ENCODE measurements around the gene C19orf12.
"Not testable (repeated sequence)": the region's sequence is repeated elsewhere in the genome, so short reads cannot be mapped to it uniquely, and the experiment has no call there.

The C19orf12 gene

GRCh38 chr19:29676586-29676985, 38.5 kb downstream of the C19orf12 start:
- no peak for DNase-seq (ENCODE audit: low read depth)

GRCh38 chr19:29675650-29676186, 39.3 kb downstream of the C19orf12 start:
- no peak for DNase-seq (ENCODE audit: low read depth)

GRCh38 chr19:29675120-29675649, 39.9 kb downstream of the C19orf12 start:
- DNase-seq (ENCODE audit: low read depth): no peak

- DNase-seq (ENCODE audit: low read depth): no peak
These were observed 40.5 kb downstream of the C19orf12 start for GRCh38 chr19:29674374-29675119.

GRCh38 chr19:29673451-29674371, 41.4 kb downstream of the C19orf12 start:
- no peak for DNase-seq (ENCODE audit: low read depth)

- DNase-seq (ENCODE audit: low read depth): no peak
These were observed 42.1 kb downstream of the C19orf12 start for GRCh38 chr19:29672933-29673336.

GRCh38 chr19:29672319-29672932, 42.6 kb downstream of the C19orf12 start:
- no peak for DNase-seq (ENCODE audit: low read depth)

- no peak for DNase-seq (ENCODE audit: low read depth)
These were observed 43.5 kb downstream of the C19orf12 start for GRCh38 chr19:29671393-29672160.

- DNase-seq (ENCODE audit: low read depth): not testable (repeated sequence)
These were observed 44.1 kb downstream of the C19orf12 start for GRCh38 chr19:29671026-29671392.

- no peak for DNase-seq (ENCODE audit: low read depth)
These were observed 44.8 kb downstream of the C19orf12 start for GRCh38 chr19:29670255-29670654.

GRCh38 chr19:29668746-29669609, 46.1 kb downstream of the C19orf12 start:
- DNase-seq (ENCODE audit: low read depth): no peak

- DNase-seq (ENCODE audit: low read depth): no peak
These were observed 47.1 kb downstream of the C19orf12 start for GRCh38 chr19:29667901-29668341.

GRCh38 chr19:29667387-29667783, 47.7 kb downstream of the C19orf12 start:
- no peak for DNase-seq (ENCODE audit: low read depth)

- no peak for DNase-seq (ENCODE audit: low read depth)
These were observed 48.3 kb downstream of the C19orf12 start for GRCh38 chr19:29666578-29667386.

- DNase-seq (ENCODE audit: low read depth): no peak
These were observed 49.1 kb downstream of the C19orf12 start for GRCh38 chr19:29665826-29666577.

GRCh38 chr19:29665215-29665825, 49.7 kb downstream of the C19orf12 start, which contains the start of gene PLEKHF1:
Gene PLEKHF1 (plus strand): TSS chr19:29665461. CDS start chr19:29673840, 8,379 bp downstream.
- DNase-seq (ENCODE audit: low read depth): no peak

GRCh38 chr19:29664753-29665214, 50.3 kb downstream of the C19orf12 start:
- no peak for DNase-seq (ENCODE audit: low read depth)

All from HS-5 (cell line).